H9 (cell line): ENCODE results near the gene SP2. TPM values are rescaled to one million over a fixed set of nuclear protein-coding genes. Genes with fewer than 3 reads are reported as not detected.

Source experiments
- DNase-seq: peaks from one replicate; pipeline ENCODE4 v3.0.0-alpha.2; 2017
- H2AFZ ChIP-seq: one replicate; pipeline ENCODE4 v1.6.1; 2013; ENCODE audit warnings: mild to moderate bottlenecking, low read length, control low read depth, moderate library complexity
- H2AK5ac ChIP-seq: 2 replicates; pipeline ENCODE4 v1.6.1; 2013; ENCODE audit warnings: low read length, control low read depth, mixed read lengths; ENCODE audit not compliant: insufficient read length
- H2BK120ac ChIP-seq: one replicate; pipeline ENCODE4 v1.6.1; 2013; ENCODE audit warnings: low read depth, mild to moderate bottlenecking, low read length, control low read depth, inconsistent platforms; ENCODE audit not compliant: poor library complexity, severe bottlenecking
- H2BK12ac ChIP-seq: 2 replicates; pipeline ENCODE4 v1.6.1; 2013; ENCODE audit warnings: low read length, control low read depth, mixed read lengths, low read depth; ENCODE audit not compliant: insufficient read length
- H2BK15ac ChIP-seq: 2 replicates; pipeline ENCODE4 v1.6.1; 2013; ENCODE audit warnings: low read depth, low read length, control low read depth
- H2BK20ac ChIP-seq: one replicate; pipeline ENCODE4 v1.6.1; 2013; ENCODE audit warnings: low read depth, mild to moderate bottlenecking, low read length, control low read depth, inconsistent platforms; ENCODE audit not compliant: poor library complexity, severe bottlenecking
- H2BK5ac ChIP-seq: 2 replicates; pipeline ENCODE4 v1.6.1; 2013; ENCODE audit warnings: low read length, control low read depth, mixed read lengths; ENCODE audit not compliant: insufficient read length
- H3K14ac ChIP-seq: 2 replicates; pipeline ENCODE4 v1.6.1; 2013; ENCODE audit warnings: low read length, control low read depth; ENCODE audit not compliant: insufficient read depth
- H3K18ac ChIP-seq: 2 replicates; pipeline ENCODE4 v1.6.1; 2013; ENCODE audit warnings: low read depth, mild to moderate bottlenecking, mixed read lengths, low read length, control low read depth; ENCODE audit not compliant: insufficient read length
- H3K23ac ChIP-seq: 2 replicates; pipeline ENCODE4 v1.6.1; 2013; ENCODE audit warnings: low read length, control low read depth, mixed read lengths, low read depth; ENCODE audit not compliant: insufficient read length
- H3K23me2 ChIP-seq: 2 replicates; pipeline ENCODE4 v1.6.1; 2013; ENCODE audit warnings: low read depth, mild to moderate bottlenecking, mixed read lengths, low read length, control low read depth; ENCODE audit not compliant: insufficient read length, poor library complexity, severe bottlenecking
- H3K27ac ChIP-seq: 2 replicates; pipeline ENCODE4 v1.5.1; 2013; ENCODE audit warnings: low read length, control low read depth, mixed read lengths, low read depth; ENCODE audit not compliant: insufficient read length
- H3K27me3 ChIP-seq: 2 replicates; pipeline ENCODE4 v1.6.1; 2013; ENCODE audit warnings: low read length, control low read depth, inconsistent platforms; ENCODE audit not compliant: insufficient read depth
- H3K4ac ChIP-seq: 2 replicates; pipeline ENCODE4 v1.6.1; 2013; ENCODE audit warnings: low read depth, mild to moderate bottlenecking, control low read depth, inconsistent platforms, low read length, moderate library complexity
- H3K4me1 ChIP-seq: 2 replicates; pipeline ENCODE4 v1.6.1; 2013; ENCODE audit warnings: low read length, control low read depth, inconsistent platforms; ENCODE audit not compliant: insufficient read depth
- H3K4me2 ChIP-seq: 2 replicates; pipeline ENCODE4 v1.6.1; 2013; ENCODE audit warnings: low read length, control low read depth, mixed read lengths; ENCODE audit not compliant: insufficient read length, insufficient read depth
- H3K56ac ChIP-seq: 2 replicates; pipeline ENCODE4 v1.6.1; 2013; ENCODE audit warnings: low read depth, mild to moderate bottlenecking, mixed read lengths, low read length, control low read depth; ENCODE audit not compliant: insufficient read length
- H3K79me1 ChIP-seq: 2 replicates; pipeline ENCODE4 v1.6.1; 2013; ENCODE audit warnings: low read depth, mild to moderate bottlenecking, moderate library complexity, low read length, control low read depth, inconsistent platforms; ENCODE audit not compliant: insufficient read depth, poor library complexity, severe bottlenecking
- H3K79me2 ChIP-seq: 2 replicates; pipeline ENCODE4 v1.6.1; 2013; ENCODE audit warnings: low read length, control low read depth, inconsistent platforms; ENCODE audit not compliant: insufficient read depth
- H3K9ac ChIP-seq: 2 replicates; pipeline ENCODE4 v1.6.1; 2013; ENCODE audit warnings: low read length, control low read depth, mixed read lengths; ENCODE audit not compliant: insufficient read length; ENCODE audit errors: extremely low read depth
- H3K9me3 ChIP-seq: one replicate; pipeline ENCODE4 v1.6.1; 2013; ENCODE audit warnings: low read depth, low read length, inconsistent platforms; ENCODE audit not compliant: control insufficient read depth
- H3T11ph ChIP-seq: one replicate; pipeline ENCODE4 v1.6.1; 2013; ENCODE audit warnings: mild to moderate bottlenecking, low read length, control low read depth, inconsistent platforms
- H4K20me1 ChIP-seq: one replicate; pipeline ENCODE4 v1.6.1; 2013; ENCODE audit not compliant: control insufficient read depth, insufficient read length, insufficient read depth
- H4K5ac ChIP-seq: 2 replicates; pipeline ENCODE4 v1.6.1; 2013; ENCODE audit warnings: low read depth, mild to moderate bottlenecking, mixed read lengths, low read length, control low read depth; ENCODE audit not compliant: insufficient read length
- H4K8ac ChIP-seq: replicated peaks from 2 replicates; pipeline ENCODE4 v1.6.1; 2013; ENCODE audit warnings: low read length, control low read depth, mixed read lengths, low read depth; ENCODE audit not compliant: insufficient read length
- H4K91ac ChIP-seq: 2 replicates; pipeline ENCODE4 v1.6.1; 2013; ENCODE audit warnings: low read depth, mild to moderate bottlenecking, moderate library complexity, mixed read lengths, low read length, control low read depth; ENCODE audit not compliant: insufficient read length
- H3K27ac Mint-ChIP-seq, 3 experiments: 2 replicates in 2 of 3; 3 replicates in 1 of 3; pipeline ENCODE4 v1.8.0; 2020 to 2021; ENCODE audit warnings: mixed read lengths in 3 of 3, mild to moderate bottlenecking in 1 of 3, moderate library complexity in 1 of 3
- H3K27me3 Mint-ChIP-seq: 2 replicates; pipeline ENCODE4 v1.8.0; 2021; ENCODE audit warnings: low read depth, mild to moderate bottlenecking, moderate library complexity, mixed read lengths
- H3K36me3 Mint-ChIP-seq, 3 experiments: 2 replicates in 2 of 3; 3 replicates in 1 of 3; pipeline ENCODE4 v1.8.0; 2020 to 2021; ENCODE audit warnings: low read depth in 3 of 3, mixed read lengths in 3 of 3; ENCODE audit not compliant: insufficient read depth in 1 of 3
- H3K4me1 Mint-ChIP-seq, 2 experiments: 2 replicates each; pipeline ENCODE4 v1.8.0; 2020; ENCODE audit warnings: mixed read lengths in 2 of 2
- H3K4me3 Mint-ChIP-seq, 2 experiments: 2 replicates in 1 of 2; 3 replicates in 1 of 2; pipeline ENCODE4 v1.8.0; 2020 to 2021; ENCODE audit warnings: mild to moderate bottlenecking in 2 of 2, mixed read lengths in 2 of 2, moderate library complexity in 1 of 2
- H3K9me3 Mint-ChIP-seq, 2 experiments: 2 replicates in 1 of 2; 3 replicates in 1 of 2; pipeline ENCODE4 v1.8.0; 2020; ENCODE audit warnings: mild to moderate bottlenecking in 2 of 2, mixed read lengths in 2 of 2, moderate library complexity in 1 of 2
- CTCF ChIP-seq: fragments of 200-600 bp; sonication (generic); conservative IDR thresholded peaks from 3 replicates; pipeline ENCODE4 v1.8.0; 2021; ENCODE audit warnings: antibody characterized with exemption, mild to moderate bottlenecking
- WGBS: extraction: QIAGEN DNeasy Blood & Tissue Kit; methylation state at CpG from one replicate; pipeline ENCODE4 v1.1.7; 2013; ENCODE audit warnings: missing lambda C conversion rate, low lambda C conversion rate, mixed read lengths; ENCODE audit not compliant: insufficient read length; ENCODE audit errors: extremely low coverage; 5-methylcytosine and 5-hydroxymethylcytosine counted together
- total RNA-seq: library from RNA; stranded (reverse); gene quantifications from 2 replicates; pipeline ENCODE4 v1.2.1, GENCODE V29; 2021

Gene SP2
- total RNA-seq, 1 experiment from 2014 or later = 19.3 TPM

- no CpG with 5 or more reads among the region's 23 CpGs for WGBS
- H3K4me2 ChIP-seq = no peak overlapping the region
- no peak overlapping the region for H2BK20ac ChIP-seq
- H4K91ac ChIP-seq = no peak overlapping the region
- no peak overlapping the region for H2AFZ ChIP-seq
- H4K8ac ChIP-seq = no peak overlapping the region
- no peak overlapping the region for H3K23ac ChIP-seq
- peaks cover 13 to 53% (median 45%) of the 10 kb centered on the region in 3 experiments for H3K36me3 Mint-ChIP-seq
- H3K9me3 ChIP-seq = no peaks in the 10 kb centered on the region
- DNase-seq = no peak
- H3K9ac ChIP-seq = no peak overlapping the region
- no peaks in the 10 kb centered on the region for H3K79me1 ChIP-seq
- H3K79me2 ChIP-seq = no peaks in the 10 kb centered on the region
- H3K18ac ChIP-seq = no peak overlapping the region
- no peaks in the 10 kb centered on the region for H3K23me2 ChIP-seq
- no peak overlapping the region for H3K27ac Mint-ChIP-seq
- H3K27me3 ChIP-seq = no peaks in the 10 kb centered on the region
- no peak for TF ChIP-seq CTCF
- no peak overlapping the region for H2BK15ac ChIP-seq
- no peak overlapping the region for H3T11ph ChIP-seq
- H3K9me3 Mint-ChIP-seq = no peaks in the 10 kb centered on the region
- H3K4me1 ChIP-seq = no peaks in the 10 kb centered on the region
- no peaks in the 10 kb centered on the region for H3K4me1 Mint-ChIP-seq
- H2BK12ac ChIP-seq = no peak overlapping the region
- H4K5ac ChIP-seq = no peak overlapping the region
- no peaks in the 10 kb centered on the region for H3K27me3 Mint-ChIP-seq
- H3K14ac ChIP-seq = no peak overlapping the region
- H3K27ac ChIP-seq = no peak overlapping the region
- no peaks in the 10 kb centered on the region for H4K20me1 ChIP-seq
- H2BK5ac ChIP-seq = no peak overlapping the region
- no peak overlapping the region for H2AK5ac ChIP-seq
- no peak overlapping the region for H2BK120ac ChIP-seq
- no peak overlapping the region for H3K4me3 Mint-ChIP-seq
- no peak overlapping the region for H3K56ac ChIP-seq
- no peak overlapping the region for H3K4ac ChIP-seq
Measured at GRCh38 chr17:47924785-47925677, 29.0 kb downstream of the SP2 start.
